ENCODE results near the gene EML3.
"Not testable (repeated sequence)": the region's sequence is repeated elsewhere in the genome, so short reads cannot be mapped to it uniquely, and the experiment has no call there.

EML3 gene

DNA sequence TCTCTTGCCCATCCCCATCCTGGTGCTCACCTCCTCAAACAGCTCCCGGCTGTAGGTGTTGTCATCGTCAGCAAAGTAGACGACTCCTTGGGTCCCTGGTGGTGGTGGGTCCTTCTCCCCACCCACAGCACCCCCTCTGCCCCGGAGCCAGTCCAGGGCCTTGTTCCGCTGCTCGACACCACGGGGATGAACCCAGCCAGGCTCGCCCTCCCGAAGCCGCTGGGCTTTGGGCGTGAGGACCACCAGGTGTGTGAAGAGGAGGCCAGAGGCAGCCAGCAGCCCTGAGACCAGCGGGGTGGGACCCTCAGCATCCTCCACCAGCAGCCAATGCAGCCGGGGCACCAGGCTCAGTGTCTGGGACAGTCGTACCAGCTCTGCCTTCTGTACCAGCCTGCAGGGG is 4.4 kb upstream of the EML3 start:
- not testable (repeated sequence) for DNase-seq (ENCODE audit: low spot score)

- DNase-seq (ENCODE audit: low spot score), result no peak
Measured at GRCh38 chr11:62615521-62615920, 2.9 kb upstream of the EML3 start.

- peak; percentile 34 for DNase-seq (ENCODE audit: low spot score)
Measured at GRCh38 chr11:62614275-62614674, 1.7 kb upstream of the EML3 start.

DNA sequence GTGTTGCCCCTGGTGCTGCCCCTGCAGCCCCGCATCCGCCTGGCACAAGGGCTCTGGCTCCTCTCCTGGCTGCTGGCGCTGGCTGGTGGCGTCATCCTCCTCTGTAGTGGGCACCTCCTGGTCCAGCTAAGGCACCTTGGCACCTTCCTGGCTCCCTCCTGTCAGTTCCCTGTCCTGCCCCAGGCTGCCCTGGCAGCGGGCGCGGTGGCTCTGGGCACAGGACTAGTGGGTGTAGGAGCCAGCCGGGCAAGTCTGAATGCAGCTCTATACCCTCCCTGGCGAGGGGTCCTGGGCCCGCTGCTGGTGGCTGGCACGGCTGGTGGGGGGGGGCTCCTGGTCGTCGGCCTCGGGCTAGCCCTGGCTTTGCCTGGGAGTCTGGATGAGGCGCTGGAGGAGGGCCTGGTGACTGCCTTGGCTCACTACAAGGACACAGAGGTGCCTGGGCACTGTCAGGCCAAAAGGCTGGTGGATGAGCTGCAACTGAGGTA is 760 bp upstream of the EML3 start:
- no peak for DNase-seq (ENCODE audit: low spot score)

DNA sequence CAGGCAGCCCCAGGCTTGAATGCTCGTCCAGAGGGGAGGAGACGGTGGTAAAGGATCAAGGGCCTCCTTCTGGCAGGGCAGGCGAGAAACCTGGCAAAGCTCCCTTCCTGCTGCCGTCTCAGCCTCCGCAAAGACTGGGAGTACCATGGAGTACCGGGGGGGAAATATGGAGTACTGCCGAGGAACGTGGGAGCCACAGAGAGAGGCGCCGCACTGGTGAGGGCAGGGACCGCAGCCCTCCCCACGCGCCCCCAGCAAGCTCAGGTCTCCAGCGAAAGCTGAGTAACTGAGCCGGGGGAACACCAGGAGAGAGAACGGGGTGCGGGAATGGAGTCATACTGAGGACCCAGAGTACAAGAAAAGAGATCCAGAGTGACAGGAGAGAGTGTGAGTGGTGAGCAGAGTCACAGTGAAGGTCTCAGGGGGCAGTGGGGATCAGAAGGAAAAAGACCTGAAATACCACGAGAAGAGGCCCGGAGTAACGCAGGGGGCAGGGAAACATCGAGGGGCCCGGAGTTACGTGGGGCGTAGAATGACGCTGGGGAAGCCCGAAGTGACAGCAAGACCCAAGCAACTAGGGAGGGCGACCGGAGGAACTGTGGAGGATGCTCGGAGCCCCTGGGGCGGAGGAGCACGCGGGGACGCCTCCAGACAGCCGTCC is 740 bp downstream of the EML3 start:
- DNase-seq (ENCODE audit: low spot score), result no peak

DNA sequence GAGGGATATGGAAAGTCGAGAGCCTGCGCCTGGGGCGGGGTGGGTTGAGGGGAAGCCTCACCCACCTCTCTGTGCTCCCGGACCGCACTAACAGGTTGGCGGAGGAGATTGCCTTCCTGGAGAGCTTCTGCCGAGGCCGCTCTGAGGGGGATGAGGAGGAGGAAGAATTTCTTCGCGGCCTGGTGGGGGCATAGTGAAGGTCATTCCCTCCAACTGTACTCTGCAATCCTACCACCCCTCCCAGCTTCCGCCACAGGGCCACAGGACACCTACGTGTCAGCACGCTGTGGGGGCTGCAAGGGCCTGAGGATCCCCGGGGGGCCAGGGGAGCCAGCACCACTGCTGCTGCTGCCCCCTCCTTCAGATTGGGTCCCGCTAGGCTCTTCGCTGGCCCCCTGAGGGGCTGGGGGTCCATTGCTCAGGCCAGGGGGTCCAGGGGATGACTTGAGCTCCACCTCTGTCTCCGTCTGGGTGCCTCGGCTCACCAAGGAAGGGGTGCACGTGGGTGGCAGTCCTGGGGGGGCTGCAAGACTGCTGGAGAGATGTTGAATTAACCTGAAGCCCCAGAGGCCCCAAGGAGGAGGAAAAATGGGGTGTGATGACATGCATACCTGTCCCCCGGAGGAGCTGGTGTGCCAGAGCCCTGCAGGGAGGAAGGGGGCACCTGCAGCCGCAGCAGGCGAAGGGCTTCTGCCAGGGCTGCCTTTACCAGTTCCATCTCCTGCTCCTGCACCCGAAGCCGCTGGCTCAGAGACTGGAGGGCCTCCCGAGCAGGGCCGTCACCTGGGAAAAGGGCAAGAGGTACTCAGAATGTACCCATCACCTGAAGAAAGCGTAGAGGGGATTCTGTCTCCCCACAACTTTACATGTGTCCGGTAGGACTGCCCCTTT is 1.5 kb downstream of the EML3 start:
- DNase-seq (ENCODE audit: low spot score), result no peak

DNA sequence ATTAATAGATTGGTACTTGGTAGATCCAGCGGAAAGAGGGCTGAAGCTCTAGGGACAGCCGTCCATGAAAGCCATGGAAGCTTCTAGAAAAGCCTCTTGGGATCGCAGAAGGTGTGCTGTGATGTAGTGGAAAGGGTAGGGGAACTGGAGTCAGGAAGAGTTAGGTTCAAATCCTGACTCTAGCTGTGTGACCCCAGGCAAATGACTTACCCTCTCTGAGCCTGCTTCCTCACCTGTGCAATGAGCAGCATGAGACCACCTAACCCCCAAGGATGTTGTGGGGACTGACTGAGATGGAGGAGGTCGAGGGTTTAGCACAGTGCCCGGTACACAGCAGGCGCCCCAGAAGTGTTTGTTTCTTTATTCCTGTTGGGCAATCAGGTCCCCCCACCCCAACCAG is 2.2 kb downstream of the EML3 start:
- no peak for DNase-seq (ENCODE audit: low spot score)

DNA sequence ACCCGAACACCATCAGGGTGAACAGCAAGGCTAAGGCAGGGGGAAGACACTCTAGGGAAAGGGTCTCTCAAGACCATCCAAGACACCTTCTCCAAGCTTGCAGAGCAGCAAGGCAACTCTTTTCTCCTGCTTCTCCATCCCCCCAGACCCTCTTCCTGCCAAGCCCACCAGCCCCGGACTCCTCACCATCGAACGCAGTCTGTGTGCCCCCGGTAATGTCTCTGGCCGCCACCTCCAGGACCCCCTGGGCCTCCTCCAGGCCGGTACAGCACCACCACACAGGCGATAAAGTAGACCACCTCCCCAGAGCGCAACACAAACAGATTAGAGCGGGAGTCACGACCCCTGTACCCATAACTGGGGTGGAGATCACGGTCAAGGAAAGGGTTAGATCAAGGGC is 3.8 kb downstream of the EML3 start:
- no peak for DNase-seq (ENCODE audit: low spot score)

DNA sequence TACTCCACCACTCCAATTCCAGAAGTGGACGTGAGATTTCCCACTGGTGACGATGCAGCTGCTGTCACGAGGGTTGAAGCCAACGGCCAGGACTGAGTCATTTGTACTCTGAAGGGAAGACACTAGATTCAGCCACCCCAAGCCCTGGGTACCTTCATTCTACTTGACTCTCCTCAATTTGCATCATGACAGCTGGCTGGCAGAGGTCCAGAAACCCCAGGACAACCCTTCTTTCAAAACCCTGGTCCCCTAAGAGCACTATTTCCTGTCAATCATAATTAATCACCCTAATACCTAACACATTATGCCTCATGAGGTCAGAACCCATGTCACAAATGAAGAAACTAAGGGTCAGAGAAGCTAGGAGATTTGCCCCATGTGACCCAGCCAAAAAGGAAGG is 4.9 kb downstream of the EML3 start:
- DNase-seq (ENCODE audit: low spot score), result no peak

GRCh38 chr11:62605902-62606301 is 6.7 kb downstream of the EML3 start:
- DNase-seq (ENCODE audit: low spot score), result no peak

DNA sequence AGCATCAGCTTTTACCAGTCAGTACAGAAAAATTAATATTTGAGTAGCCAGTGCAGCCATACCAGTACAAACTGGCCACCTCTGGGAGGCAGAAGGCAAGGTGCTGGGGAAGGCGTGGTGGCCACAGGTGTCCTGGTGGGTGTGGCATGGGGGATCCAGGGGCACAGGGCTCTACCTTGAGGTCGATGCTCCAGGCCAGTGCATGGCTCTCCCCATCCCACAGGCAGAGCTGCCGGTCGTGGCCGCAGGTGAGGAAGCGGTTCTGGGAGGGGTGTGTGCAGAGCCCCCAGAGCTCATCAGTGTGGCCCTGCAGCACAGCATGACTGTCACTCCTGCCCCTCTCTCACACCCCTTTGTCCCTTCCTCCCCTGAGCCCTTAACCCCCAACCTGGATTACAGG is 7.1 kb downstream of the EML3 start:
- no peak for DNase-seq (ENCODE audit: low spot score)

- no peak for DNase-seq (ENCODE audit: low spot score)
Measured at GRCh38 chr11:62604460-62605120, 8.0 kb downstream of the EML3 start.

DNA sequence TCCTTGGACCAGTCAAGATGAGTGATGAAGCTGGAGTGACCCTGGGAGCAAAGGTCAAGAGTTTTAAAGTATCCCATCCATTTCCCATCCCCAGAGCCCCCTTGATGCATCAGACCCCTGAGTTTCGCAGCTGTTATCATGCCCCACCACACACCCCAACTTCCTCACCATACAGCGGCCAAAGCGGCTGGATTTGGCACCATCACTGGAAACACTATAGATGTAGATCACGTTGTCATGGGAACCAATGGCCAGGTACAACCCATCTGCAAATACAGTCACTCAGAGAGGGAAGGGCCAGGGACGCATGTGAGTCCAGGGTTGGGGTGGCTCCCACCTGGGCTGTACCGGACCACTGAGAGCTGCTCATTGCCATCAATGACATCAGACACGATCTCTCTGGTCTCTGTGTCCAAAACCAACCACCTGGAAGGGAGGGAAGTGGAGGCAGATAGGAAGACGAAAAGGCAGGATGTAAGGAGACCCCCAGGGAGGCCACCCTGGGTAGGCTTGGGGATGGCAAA is 8.7 kb downstream of the EML3 start:
- DNase-seq (ENCODE audit: low spot score), result no peak

DNA sequence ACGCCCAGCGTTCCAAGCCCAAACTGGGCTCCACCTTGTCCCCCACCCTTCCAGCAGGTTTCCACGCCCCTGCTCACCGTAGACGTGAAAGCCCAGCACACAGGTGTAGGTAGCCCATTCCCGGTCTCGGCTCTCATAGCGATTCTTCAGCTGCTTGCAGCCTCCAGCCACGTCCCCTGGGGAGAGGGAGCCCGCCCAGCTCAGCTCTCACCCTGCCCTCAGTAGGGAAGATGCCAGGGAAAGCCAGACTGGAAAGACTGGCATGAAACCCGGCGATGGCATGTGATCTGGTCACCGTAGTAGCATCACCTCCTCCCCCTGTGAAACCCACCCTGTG is 9.5 kb downstream of the EML3 start:
- DNase-seq (ENCODE audit: low spot score), result no peak

DNA sequence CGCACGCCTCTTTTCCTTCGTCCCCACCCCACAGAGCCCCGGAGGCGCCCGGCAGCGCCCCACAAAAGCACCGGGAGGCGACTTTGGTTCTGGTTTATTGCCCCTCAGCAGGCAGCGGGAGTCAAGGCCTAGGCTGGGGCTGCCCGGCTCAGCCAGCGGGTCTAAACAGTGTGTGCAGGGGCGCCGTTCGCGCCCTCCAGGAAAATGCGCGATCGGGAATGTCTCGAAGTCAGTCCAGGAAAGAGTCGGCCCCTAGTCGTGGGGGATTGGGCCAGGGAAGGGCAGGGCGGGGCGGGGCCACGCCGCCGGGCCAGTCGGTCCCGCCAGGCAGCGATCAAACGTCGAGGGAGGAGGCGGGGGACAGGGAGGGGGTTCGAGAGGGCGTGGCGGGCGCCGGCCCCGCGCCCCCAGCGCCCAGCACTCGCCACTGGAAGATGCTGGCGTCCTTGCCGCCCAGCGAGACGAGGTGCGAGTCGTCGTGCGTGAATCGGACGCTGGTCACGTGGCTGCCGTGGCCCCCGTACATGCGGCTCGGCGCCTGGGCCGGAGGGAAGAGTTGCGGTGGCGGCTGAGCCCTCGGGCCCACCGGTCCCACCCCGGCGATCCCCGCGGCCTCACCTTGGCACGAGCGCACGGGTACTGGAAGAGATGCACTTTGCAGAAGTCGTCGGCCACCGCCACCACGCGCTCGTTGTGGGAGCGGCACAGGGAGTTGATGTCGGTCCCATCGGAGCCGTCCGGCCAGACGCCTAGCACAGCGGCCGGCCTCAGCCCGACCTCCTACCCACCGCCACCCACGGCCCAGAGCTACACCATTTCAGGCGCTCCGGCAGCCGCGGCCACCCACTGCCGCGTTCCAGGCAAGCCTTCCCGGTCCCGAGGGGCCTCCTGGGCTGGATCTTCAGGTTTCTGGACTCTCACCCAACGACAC is 10.2 kb downstream of the EML3 start:
- DNase-seq (ENCODE audit: low spot score), result no peak

- peak; percentile 99 for DNase-seq (ENCODE audit: low spot score)
Measured at GRCh38 chr11:62601372-62602140, 11.0 kb downstream of the EML3 start, which contains the start of gene MTA2. MTA2 (minus strand) TSS chr11:62601865; CDS start chr11:62601450, 415 bp downstream.

DNA sequence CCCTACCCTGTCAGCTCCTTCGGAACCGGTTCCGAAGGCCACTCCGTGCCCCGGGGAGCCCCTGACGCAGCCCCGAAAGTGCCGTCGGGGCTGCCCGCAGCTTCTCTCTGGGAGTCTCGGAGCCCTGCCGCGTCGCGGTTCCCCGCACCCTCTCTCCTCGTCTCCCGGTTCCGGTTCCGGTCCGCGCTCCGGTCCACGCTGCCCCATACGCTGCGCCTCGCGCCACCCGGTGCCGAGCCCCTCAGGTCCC is 11.5 kb downstream of the EML3 start:
- DNase-seq (ENCODE audit: low spot score), result peak; percentile 37

GRCh38 chr11:62600367-62601121 is 12.0 kb downstream of the EML3 start:
- DNase-seq (ENCODE audit: low spot score), result no peak

DNA sequence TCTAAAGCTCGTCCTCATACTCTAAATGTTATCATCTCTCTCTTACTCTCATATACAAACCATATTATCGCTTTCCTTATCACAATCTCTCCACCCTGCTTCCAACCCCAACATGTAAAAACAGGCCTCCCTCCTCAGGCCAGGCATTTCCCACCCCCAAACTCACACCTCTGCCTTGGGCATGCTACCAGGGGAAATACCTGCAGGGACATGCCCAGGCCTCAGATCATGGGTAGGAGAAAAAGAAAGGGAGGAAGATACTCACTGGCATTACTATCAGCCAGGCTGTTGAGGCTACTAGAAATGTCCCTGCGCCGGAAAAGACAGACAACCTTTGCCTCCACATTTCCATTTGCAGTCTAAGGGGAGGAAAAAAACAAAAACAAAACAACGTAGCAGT is 12.7 kb downstream of the EML3 start:
- DNase-seq (ENCODE audit: low spot score), result no peak

DNA sequence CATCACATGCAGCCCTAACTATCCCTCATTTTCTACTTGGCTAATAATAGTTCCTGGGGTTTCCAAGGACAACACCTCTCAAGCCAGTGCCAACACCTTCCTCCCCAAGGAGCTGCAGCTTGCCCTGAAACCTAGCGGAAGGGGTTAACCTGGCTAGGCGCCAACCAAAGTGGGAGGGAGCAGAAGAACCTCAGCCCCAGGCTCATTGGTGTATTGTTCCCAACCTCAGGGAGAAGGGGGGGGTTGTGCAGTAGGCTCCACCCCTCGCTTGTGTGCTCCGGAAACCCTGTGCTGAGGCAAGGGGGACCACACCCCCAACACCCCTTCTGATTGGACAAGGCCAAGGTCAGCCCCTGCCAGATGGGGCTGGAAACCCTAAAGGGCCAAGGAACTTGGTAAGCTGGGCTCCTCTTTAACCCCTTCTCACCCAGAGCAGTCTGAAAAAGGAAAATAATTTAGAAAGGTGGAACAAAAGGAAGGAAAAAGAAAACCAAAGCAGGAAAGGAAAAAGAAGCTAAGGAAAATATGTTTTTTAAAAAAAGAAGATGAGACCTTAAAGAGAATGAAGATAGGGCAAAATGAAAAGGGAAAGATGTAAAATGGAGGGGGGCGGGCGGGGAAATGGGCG is 13.4 kb downstream of the EML3 start:
- peak; percentile 98 for DNase-seq (ENCODE audit: low spot score)
